Thyroid gland (tissue), 4 donors: ENCODE results near the gene OR4F6.

Source experiments
- CTCF ChIP-seq, 6 experiments: fragments of 200-600 bp in 3 of 6; fragments of 450-650 bp in 3 of 6; sonication (generic) in 3 of 6; IDR thresholded peaks; one replicate each; pipeline ENCODE4 v1.5.1; 2016 to 2019; ENCODE audit warnings: antibody characterized with exemption in 6 of 6, mild to moderate bottlenecking in 2 of 6, inconsistent platforms in 1 of 6, moderate library complexity in 1 of 6
- POLR2A ChIP-seq, 2 donors: fragments of 450-650 bp; IDR thresholded peaks; one replicate each; pipeline ENCODE4 v1.6.1; 2017; ENCODE audit warnings: antibody characterized with exemption in 2 of 2, mild to moderate bottlenecking in 2 of 2, moderate library complexity in 1 of 2

DNA sequence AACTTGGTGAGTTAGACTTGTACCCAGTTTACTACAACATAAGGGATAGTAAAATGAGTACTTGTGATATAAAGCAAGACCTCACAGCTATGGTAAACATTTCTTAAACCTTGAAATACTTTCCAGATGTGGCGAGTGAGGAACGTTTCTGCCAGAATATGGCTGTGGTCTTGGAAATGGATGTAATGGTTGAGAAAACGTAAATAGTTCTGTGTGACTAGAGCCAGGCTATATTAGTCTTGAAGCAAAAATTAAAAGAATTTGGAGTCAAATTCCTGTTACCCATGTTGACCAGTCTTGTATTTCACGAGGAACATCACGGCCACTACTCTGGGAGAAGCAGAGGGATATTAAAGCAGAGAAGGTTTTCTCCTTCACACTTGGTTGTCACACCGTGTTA is 23.9 kb downstream of the OR4F6 start:
- no peak for TF ChIP-seq CTCF (IDR thresholded peaks at IDR 0.05)
- no peak for TF ChIP-seq POLR2A (IDR thresholded peaks at IDR 0.05)
